Right lobe of liver (tissue), 4 donors: ENCODE data around the gene RNASE9.
"Not testable (repeated sequence)": the region's sequence is repeated elsewhere in the genome, so short reads cannot be mapped to it uniquely, and the experiment has no call there.

Experiments
- CTCF ChIP-seq, 4 donors: fragments of 200-600 bp in 3 of 4; fragments of 450-650 bp in 1 of 4; IDR thresholded peaks; one replicate each; pipeline versions ENCODE4 v1.5.1 to v1.8.0; 2016 to 2022; ENCODE audit warnings: antibody characterized with exemption in 4 of 4, mild to moderate bottlenecking in 2 of 4
- POLR2A ChIP-seq: fragments of 450-650 bp; IDR thresholded peaks from one replicate; pipeline ENCODE4 v1.6.1; 2017; ENCODE audit warnings: antibody characterized with exemption, mild to moderate bottlenecking
- donor health status: DM: no; HTN: no; CAD: no.
- donor health status: DM: no; HTN: no; CAD: no.
- donor health status: DM: no; HTN: yes; CAD: no.

GRCh38 chr14:20506752-20507151, 54.1 kb downstream of the RNASE9 start:
- TF ChIP-seq CTCF (IDR thresholded peaks at IDR 0.05); POLR2A: not testable (repeated sequence)
